Progenitor cell of endocrine pancreas (in vitro differentiated cells): Measurements from ENCODE around the gene SLC6A13. TPM values are rescaled to one million over a fixed set of nuclear protein-coding genes. Genes with fewer than 3 reads are reported as not detected.

Experiments used
- DNase-seq: peaks from one replicate; pipeline ENCODE4 v3.0.0; 2021; ENCODE audit warnings: low spot score; ENCODE audit not compliant: unreplicated experiment
- H3K27ac Mint-ChIP-seq: 2 replicates; pipeline ENCODE4 v1.8.0; 2021; ENCODE audit warnings: mild to moderate bottlenecking, moderate library complexity, mixed read lengths
- H3K27me3 Mint-ChIP-seq: 2 replicates; pipeline ENCODE4 v1.8.0; 2021; ENCODE audit warnings: mixed read lengths
- H3K36me3 Mint-ChIP-seq: 2 replicates; pipeline ENCODE4 v1.8.0; 2022; ENCODE audit warnings: mixed read lengths; ENCODE audit not compliant: insufficient read depth
- H3K4me1 Mint-ChIP-seq: 2 replicates; pipeline ENCODE4 v1.8.0; 2021; ENCODE audit warnings: low read depth, mixed read lengths
- H3K4me3 Mint-ChIP-seq: 2 replicates; pipeline ENCODE4 v1.8.0; 2021; ENCODE audit warnings: low read depth, mild to moderate bottlenecking, moderate library complexity, mixed read lengths
- H3K9me3 Mint-ChIP-seq: 2 replicates; pipeline ENCODE4 v1.8.0; 2021; ENCODE audit warnings: low read depth, mixed read lengths
- total RNA-seq: library from RNA; stranded (reverse); gene quantifications from 2 replicates; pipeline ENCODE4 v1.2.1, GENCODE V29; 2021
- TF ChIP-seq, protein P1 (sequence below): fragments of 200-600 bp; sonication (generic); IDR thresholded peaks from one replicate; pipeline ENCODE4 v1.5.0; 2021; ENCODE audit warnings: antibody characterized with exemption, mild to moderate bottlenecking; ENCODE audit not compliant: unreplicated experiment

SLC6A13 gene
- total RNA-seq, 1 donor from 2014 or later: 0.60 TPM

- Mint-ChIP-seq H3K4me1 (peaks cover 10% of the 10 kb centered on the region), H3K4me3 (no peak overlapping the region), H3K27me3 (peaks cover 63% of the 10 kb centered on the region), H3K9me3 (no peaks in the 10 kb centered on the region), H3K36me3 (no peaks in the 10 kb centered on the region), H3K27ac (no peak overlapping the region)
- no peak for DNase-seq
- TF ChIP-seq, protein P1, sequence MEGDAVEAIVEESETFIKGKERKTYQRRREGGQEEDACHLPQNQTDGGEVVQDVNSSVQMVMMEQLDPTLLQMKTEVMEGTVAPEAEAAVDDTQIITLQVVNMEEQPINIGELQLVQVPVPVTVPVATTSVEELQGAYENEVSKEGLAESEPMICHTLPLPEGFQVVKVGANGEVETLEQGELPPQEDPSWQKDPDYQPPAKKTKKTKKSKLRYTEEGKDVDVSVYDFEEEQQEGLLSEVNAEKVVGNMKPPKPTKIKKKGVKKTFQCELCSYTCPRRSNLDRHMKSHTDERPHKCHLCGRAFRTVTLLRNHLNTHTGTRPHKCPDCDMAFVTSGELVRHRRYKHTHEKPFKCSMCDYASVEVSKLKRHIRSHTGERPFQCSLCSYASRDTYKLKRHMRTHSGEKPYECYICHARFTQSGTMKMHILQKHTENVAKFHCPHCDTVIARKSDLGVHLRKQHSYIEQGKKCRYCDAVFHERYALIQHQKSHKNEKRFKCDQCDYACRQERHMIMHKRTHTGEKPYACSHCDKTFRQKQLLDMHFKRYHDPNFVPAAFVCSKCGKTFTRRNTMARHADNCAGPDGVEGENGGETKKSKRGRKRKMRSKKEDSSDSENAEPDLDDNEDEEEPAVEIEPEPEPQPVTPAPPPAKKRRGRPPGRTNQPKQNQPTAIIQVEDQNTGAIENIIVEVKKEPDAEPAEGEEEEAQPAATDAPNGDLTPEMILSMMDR: no peak
Observed at GRCh38 chr12:171276-171675, 91.4 kb downstream of the SLC6A13 start.

Other genes starting within 250 kb of the SLC6A13 start
- 1.4 and 2.5 TPM in 2 replicates for gene IQSEC3, start 196.1 kb downstream of the SLC6A13 start, total RNA-seq
- 3.1 and 4.7 TPM in 2 replicates for gene SLC6A12, start 48.7 kb downstream of the SLC6A13 start, total RNA-seq
- 137 and 138 TPM in 2 replicates for gene KDM5A, start 126.5 kb upstream of the SLC6A13 start, total RNA-seq
- gene CCDC77, start 138.8 kb upstream of the SLC6A13 start, total RNA-seq: 33.4 and 38.8 TPM in 2 replicates
- 58.3 and 67.0 TPM in 2 replicates for gene B4GALNT3, start 197.1 kb upstream of the SLC6A13 start, total RNA-seq